ENCODE data around the gene SYNE2. TPM values are rescaled to one million over a fixed set of nuclear protein-coding genes. Genes with fewer than 3 reads are reported as not detected.
A peak's percentile ranks its signal among the peaks of the same experiment; 100 is the strongest.

Gene SYNE2
- total and polyA plus RNA-seq, 4 donors = 12.0 to 79.9 (median 19.5) TPM

- no peaks in the 10 kb centered on the region for H3K27me3 ChIP-seq (ENCODE audit: control insufficient read depth in 4 of 4, insufficient read depth in 4 of 4, low read length in 3 of 4)
- H3K36me3 ChIP-seq (ENCODE audit: control insufficient read depth in 4 of 4, insufficient read depth in 3 of 4, low read depth in 1 of 4, low read length in 3 of 4) = peaks cover 7 to 60% (median 50%) of the 10 kb centered on the region in 4 donors
- no peaks in the 10 kb centered on the region for H3K4me1 ChIP-seq (ENCODE audit: control insufficient read depth in 4 of 4, insufficient read depth in 4 of 4, low read length in 3 of 4)
- DNase-seq (ENCODE audit: low spot score) = no peak
- TF ChIP-seq GABPA (IDR thresholded peaks at IDR 0.05 in 1 of 2, conservative IDR thresholded peaks at IDR 0.05 in 1 of 2) = no peak
- peak in 1 of 2 donors; percentile 21 for TF ChIP-seq RAD21 (IDR thresholded peaks at IDR 0.05)
- no peaks in the 10 kb centered on the region for H3K9me3 ChIP-seq (ENCODE audit: control insufficient read depth in 4 of 4, low read length in 3 of 4)
- no peak overlapping the region for H3K4me3 ChIP-seq (ENCODE audit: low read depth in 1 of 3, low read length in 3 of 3)
- H3K27ac ChIP-seq (ENCODE audit: low read depth in 1 of 2, low read length in 2 of 2) = no peak overlapping the region
- 95% methylated on average over 3 of the region's 3 CpGs for WGBS
- no peak overlapping the region for H3K9ac ChIP-seq (ENCODE audit: low read depth in 1 of 2, low read length in 2 of 2)
These were observed 306.8 kb downstream of the SYNE2 start for GRCh38 chr14:64159588-64159987.

GRCh38 chr14:64170181-64170580 is 317.4 kb downstream of the SYNE2 start:
- Histone ChIP-seq H3K27me3 (ENCODE audit: control insufficient read depth in 4 of 4, insufficient read depth in 4 of 4, low read length in 3 of 4) (no peaks in the 10 kb centered on the region), H3K36me3 (ENCODE audit: control insufficient read depth in 4 of 4, insufficient read depth in 3 of 4, low read depth in 1 of 4, low read length in 3 of 4) (peaks cover 24 to 82% (median 62%) of the 10 kb centered on the region in 4 donors), H3K9ac (ENCODE audit: low read depth in 1 of 2, low read length in 2 of 2) (no peak overlapping the region), H3K27ac (ENCODE audit: low read depth in 1 of 2, low read length in 2 of 2) (no peak overlapping the region), H3K4me3 (ENCODE audit: low read depth in 1 of 3, low read length in 3 of 3) (no peak overlapping the region), H3K9me3 (ENCODE audit: control insufficient read depth in 4 of 4, low read length in 3 of 4) (no peaks in the 10 kb centered on the region), H3K4me1 (ENCODE audit: control insufficient read depth in 4 of 4, insufficient read depth in 4 of 4, low read length in 3 of 4) (no peaks in the 10 kb centered on the region)
- DNase-seq (ENCODE audit: low spot score) = no peak
- TF ChIP-seq HNF4G (IDR thresholded peaks at IDR 0.05) (no peak), FOXA2 (IDR thresholded peaks at IDR 0.05) (no peak), TAF1 (conservative IDR thresholded peaks at IDR 0.05) (no peak), RXRA (IDR thresholded peaks at IDR 0.05) (no peak), SP1 (IDR thresholded peaks at IDR 0.05) (no peak), EGR1 (IDR thresholded peaks at IDR 0.05; ENCODE audit: low read depth in 2 of 2) (no peak), MAX (IDR thresholded peaks at IDR 0.05) (no peak), FOXA1 (IDR thresholded peaks at IDR 0.05) (no peak), NR2F2 (IDR thresholded peaks at IDR 0.05) (no peak), ATF3 (IDR thresholded peaks at IDR 0.05) (no peak), RAD21 (IDR thresholded peaks at IDR 0.05) (no peak), HNF4A (conservative IDR thresholded peaks at IDR 0.05) (no peak)
- TF ChIP-seq, protein P1, sequence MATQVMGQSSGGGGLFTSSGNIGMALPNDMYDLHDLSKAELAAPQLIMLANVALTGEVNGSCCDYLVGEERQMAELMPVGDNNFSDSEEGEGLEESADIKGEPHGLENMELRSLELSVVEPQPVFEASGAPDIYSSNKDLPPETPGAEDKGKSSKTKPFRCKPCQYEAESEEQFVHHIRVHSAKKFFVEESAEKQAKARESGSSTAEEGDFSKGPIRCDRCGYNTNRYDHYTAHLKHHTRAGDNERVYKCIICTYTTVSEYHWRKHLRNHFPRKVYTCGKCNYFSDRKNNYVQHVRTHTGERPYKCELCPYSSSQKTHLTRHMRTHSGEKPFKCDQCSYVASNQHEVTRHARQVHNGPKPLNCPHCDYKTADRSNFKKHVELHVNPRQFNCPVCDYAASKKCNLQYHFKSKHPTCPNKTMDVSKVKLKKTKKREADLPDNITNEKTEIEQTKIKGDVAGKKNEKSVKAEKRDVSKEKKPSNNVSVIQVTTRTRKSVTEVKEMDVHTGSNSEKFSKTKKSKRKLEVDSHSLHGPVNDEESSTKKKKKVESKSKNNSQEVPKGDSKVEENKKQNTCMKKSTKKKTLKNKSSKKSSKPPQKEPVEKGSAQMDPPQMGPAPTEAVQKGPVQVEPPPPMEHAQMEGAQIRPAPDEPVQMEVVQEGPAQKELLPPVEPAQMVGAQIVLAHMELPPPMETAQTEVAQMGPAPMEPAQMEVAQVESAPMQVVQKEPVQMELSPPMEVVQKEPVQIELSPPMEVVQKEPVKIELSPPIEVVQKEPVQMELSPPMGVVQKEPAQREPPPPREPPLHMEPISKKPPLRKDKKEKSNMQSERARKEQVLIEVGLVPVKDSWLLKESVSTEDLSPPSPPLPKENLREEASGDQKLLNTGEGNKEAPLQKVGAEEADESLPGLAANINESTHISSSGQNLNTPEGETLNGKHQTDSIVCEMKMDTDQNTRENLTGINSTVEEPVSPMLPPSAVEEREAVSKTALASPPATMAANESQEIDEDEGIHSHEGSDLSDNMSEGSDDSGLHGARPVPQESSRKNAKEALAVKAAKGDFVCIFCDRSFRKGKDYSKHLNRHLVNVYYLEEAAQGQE (IDR thresholded peaks at IDR 0.05) = no peak
- WGBS = 96% methylated on average over 8 of the region's 8 CpGs

DNA sequence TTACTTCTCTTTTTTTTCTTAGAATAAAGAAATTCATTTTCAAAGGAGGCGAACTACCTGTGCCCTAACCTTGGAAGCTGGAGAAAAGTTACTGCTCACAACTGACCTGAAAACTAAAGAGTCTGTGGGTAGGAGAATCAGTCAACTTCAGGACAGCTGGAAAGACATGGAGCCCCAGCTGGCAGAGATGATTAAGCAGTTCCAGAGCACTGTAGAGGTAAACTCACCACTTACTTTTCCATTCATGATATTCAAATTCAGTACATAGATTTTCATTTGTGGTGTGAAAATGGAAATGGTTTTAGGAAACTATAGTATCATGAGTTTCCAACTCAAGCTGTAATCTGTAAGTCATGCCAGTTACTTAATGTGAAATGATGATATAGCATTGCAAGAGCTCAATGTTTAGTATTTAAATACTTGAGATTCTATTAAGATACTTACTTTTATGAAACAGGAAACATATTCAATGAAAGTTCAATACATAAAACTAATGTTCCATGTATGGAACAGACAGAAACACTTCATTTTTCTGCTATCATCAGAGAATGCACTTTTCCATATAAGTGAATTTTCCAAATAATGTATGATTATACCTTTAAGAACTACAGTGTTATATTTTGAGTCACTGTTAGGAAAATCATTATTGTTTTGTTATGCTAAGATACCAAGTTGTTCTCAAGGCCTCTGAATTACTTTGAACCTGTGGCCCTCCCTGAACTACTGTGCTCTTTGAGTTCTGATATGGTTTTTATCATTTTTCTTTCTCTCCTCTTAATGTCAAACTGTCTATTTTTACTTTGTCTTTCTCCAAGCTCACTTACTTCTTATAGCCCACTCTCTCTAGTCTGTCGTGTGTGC is 322.3 kb downstream of the SYNE2 start:
- peaks cover 17 to 70% (median 53%) of the 10 kb centered on the region in 4 donors for H3K36me3 ChIP-seq (ENCODE audit: control insufficient read depth in 4 of 4, insufficient read depth in 3 of 4, low read depth in 1 of 4, low read length in 3 of 4)

More for the DNA sequence above, 322.3 kb downstream of the SYNE2 start:
- H3K27me3 ChIP-seq (ENCODE audit: control insufficient read depth in 4 of 4, insufficient read depth in 4 of 4, low read length in 3 of 4) = no peaks in the 10 kb centered on the region
- H3K4me3 ChIP-seq (ENCODE audit: low read depth in 1 of 3, low read length in 3 of 3) = no peak overlapping the region
- no peak overlapping the region for H3K27ac ChIP-seq (ENCODE audit: low read depth in 1 of 2, low read length in 2 of 2)
- no peak for TF ChIP-seq HNF4A (conservative IDR thresholded peaks at IDR 0.05)
- no peak for DNase-seq (ENCODE audit: low spot score)
- 95% methylated on average over 2 of the region's 2 CpGs for WGBS
- no peaks in the 10 kb centered on the region for H3K9me3 ChIP-seq (ENCODE audit: control insufficient read depth in 4 of 4, low read length in 3 of 4)
- H3K4me1 ChIP-seq (ENCODE audit: control insufficient read depth in 4 of 4, insufficient read depth in 4 of 4, low read length in 3 of 4) = no peaks in the 10 kb centered on the region
- no peak overlapping the region for H3K9ac ChIP-seq (ENCODE audit: low read depth in 1 of 2, low read length in 2 of 2)

Data from liver (tissue), 9 donors.